Coronary artery (tissue), 2 donors: Measurements from ENCODE around the gene DESI2.
"Not testable (repeated sequence)": the region's sequence is repeated elsewhere in the genome, so short reads cannot be mapped to it uniquely, and the experiment has no call there.

Experiments used
- DNase-seq: peaks from one replicate; pipeline ENCODE4 v3.0.0-alpha.2; 2017; ENCODE audit warnings: low spot score
- H3K27ac ChIP-seq, 2 donors: fragments of 200-600 bp; sonication (generic); one replicate each; pipeline ENCODE4 v1.5.1; 2016 to 2019
- H3K4me3 ChIP-seq: fragments of 200-600 bp; sonication (generic); 2 replicates; pipeline ENCODE4 v1.5.1; 2016; ENCODE audit warnings: mild to moderate bottlenecking, moderate library complexity
- TF ChIP-seq, protein P1 (sequence below): fragments of 200-600 bp; sonication (generic); IDR thresholded peaks from one replicate; pipeline ENCODE4 v1.5.1; 2019; ENCODE audit warnings: antibody characterized with exemption

DESI2 gene

GRCh38 chr1:244664353-244664752, 11.4 kb downstream of the DESI2 start:
- Histone ChIP-seq H3K27ac (no peak overlapping the region), H3K4me3 (no peak overlapping the region)
- TF ChIP-seq, protein P1, sequence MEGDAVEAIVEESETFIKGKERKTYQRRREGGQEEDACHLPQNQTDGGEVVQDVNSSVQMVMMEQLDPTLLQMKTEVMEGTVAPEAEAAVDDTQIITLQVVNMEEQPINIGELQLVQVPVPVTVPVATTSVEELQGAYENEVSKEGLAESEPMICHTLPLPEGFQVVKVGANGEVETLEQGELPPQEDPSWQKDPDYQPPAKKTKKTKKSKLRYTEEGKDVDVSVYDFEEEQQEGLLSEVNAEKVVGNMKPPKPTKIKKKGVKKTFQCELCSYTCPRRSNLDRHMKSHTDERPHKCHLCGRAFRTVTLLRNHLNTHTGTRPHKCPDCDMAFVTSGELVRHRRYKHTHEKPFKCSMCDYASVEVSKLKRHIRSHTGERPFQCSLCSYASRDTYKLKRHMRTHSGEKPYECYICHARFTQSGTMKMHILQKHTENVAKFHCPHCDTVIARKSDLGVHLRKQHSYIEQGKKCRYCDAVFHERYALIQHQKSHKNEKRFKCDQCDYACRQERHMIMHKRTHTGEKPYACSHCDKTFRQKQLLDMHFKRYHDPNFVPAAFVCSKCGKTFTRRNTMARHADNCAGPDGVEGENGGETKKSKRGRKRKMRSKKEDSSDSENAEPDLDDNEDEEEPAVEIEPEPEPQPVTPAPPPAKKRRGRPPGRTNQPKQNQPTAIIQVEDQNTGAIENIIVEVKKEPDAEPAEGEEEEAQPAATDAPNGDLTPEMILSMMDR = no peak
- DNase-seq = no peak

- H3K27ac ChIP-seq = no peak overlapping the region
Observed at GRCh38 chr1:244665771-244666217, 12.9 kb downstream of the DESI2 start.

GRCh38 chr1:244666672-244667418, 13.9 kb downstream of the DESI2 start:
- not testable (repeated sequence) for H3K4me3 ChIP-seq, DNase-seq, H3K27ac ChIP-seq

More at GRCh38 chr1:244665771-244666217, 12.9 kb downstream of the DESI2 start:
- no peak for DNase-seq
- H3K4me3 ChIP-seq = peak overlapping the region; percentile 42
- TF ChIP-seq, protein P1 = no peak

DNA sequence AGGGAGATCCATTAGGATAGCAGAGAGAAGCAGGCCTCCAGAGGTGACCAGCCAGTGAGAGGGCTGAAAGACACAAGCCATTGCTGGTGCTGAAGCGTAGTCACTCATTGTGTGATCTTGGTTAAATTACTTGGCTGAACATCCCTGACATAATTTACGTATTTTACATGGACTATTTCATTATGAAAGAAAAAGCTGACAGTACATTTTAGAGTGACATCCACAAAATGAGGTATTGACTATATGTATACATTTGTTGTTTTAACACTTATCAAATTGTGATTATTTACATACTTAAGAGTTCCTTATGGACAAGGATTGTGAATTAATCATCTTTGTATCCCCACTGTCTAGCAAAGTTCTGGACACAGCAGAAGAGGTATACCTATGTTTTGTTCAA, 14.9 kb downstream of the DESI2 start:
- Histone ChIP-seq H3K4me3 (no peak overlapping the region), H3K27ac (no peak overlapping the region)
- TF ChIP-seq, protein P1 = no peak
- no peak for DNase-seq

GRCh38 chr1:244672946-244673682, 20.2 kb downstream of the DESI2 start:
- Histone ChIP-seq H3K4me3 (peak overlapping the region; percentile 9), H3K27ac (peak overlapping the region; percentile 61 to 67)
- DNase-seq = no peak
- TF ChIP-seq, protein P1 = no peak

GRCh38 chr1:244674446-244674845, 21.5 kb downstream of the DESI2 start:
- DNase-seq = no peak
- H3K27ac ChIP-seq = peak overlapping the region in 1 of 2 donors; percentile 61
- H3K4me3 ChIP-seq = no peak overlapping the region
- TF ChIP-seq, protein P1 = no peak

DNA sequence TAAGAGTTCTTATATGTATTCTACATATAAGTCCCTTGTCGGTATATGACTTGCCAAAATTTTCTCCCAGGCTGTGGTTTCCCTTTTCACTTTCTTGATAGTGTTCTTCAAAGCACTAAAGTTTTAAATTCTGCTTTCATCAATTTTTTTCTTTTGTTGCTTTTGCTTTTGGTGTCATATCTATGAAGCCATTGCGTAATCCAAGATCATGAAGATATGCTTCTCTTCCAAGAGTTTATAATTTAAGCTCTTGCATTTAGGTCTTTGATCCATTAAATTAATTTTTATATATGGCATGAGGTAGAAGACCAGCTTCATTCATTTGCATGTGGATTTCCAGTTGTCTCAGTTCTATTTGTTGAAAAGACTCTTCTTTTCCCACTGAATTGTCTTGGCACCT, 22.2 kb downstream of the DESI2 start:
- no peak overlapping the region for H3K27ac ChIP-seq
- DNase-seq = no peak
- no peak overlapping the region for H3K4me3 ChIP-seq
- TF ChIP-seq, protein P1 = no peak
